GM18867 (cell line): ENCODE results near the gene ERVK3-1.
A peak's percentile ranks its signal among the peaks of the same experiment; 100 is the strongest.
"Not testable (repeated sequence)": the region's sequence is repeated elsewhere in the genome, so short reads cannot be mapped to it uniquely, and the experiment has no call there.

Experiments used
- ATAC-seq: cut with Tn5 transposase; IDR thresholded peaks from one replicate; pipeline ENCODE4 v1.9.1; 2021; ENCODE audit warnings: mild to moderate bottlenecking, moderate library complexity; ENCODE audit not compliant: unreplicated experiment

Gene ERVK3-1

GRCh38 chr19:58338825-58339558, 33.8 kb downstream of the ERVK3-1 start:
- no peak for ATAC-seq

GRCh38 chr19:58345558-58345957, 40.4 kb downstream of the ERVK3-1 start:
- no peak for ATAC-seq

GRCh38 chr19:58346961-58347929, 42.1 kb downstream of the ERVK3-1 start:
- peak; percentile 89 for ATAC-seq

- ATAC-seq: not testable (repeated sequence)
Measured at GRCh38 chr19:58348080-58348479, 42.9 kb downstream of the ERVK3-1 start.

- no peak for ATAC-seq
Measured at GRCh38 chr19:58349590-58349989, 44.4 kb downstream of the ERVK3-1 start.

GRCh38 chr19:58350001-58350861, 45.1 kb downstream of the ERVK3-1 start:
- no peak for ATAC-seq

GRCh38 chr19:58350871-58351557, 45.8 kb downstream of the ERVK3-1 start:
- no peak for ATAC-seq

GRCh38 chr19:58351558-58351878, 46.3 kb downstream of the ERVK3-1 start:
- no peak for ATAC-seq

- no peak for ATAC-seq
Measured at GRCh38 chr19:58351990-58352755, 47.0 kb downstream of the ERVK3-1 start.

GRCh38 chr19:58352760-58353671, 47.8 kb downstream of the ERVK3-1 start, which contains the start of gene A1BG:
TSS of gene A1BG (minus strand) at chr19:58353492. CDS start at chr19:58353437, 55 bp downstream.
- ATAC-seq: no peak

GRCh38 chr19:58353717-58354477, 48.7 kb downstream of the ERVK3-1 start:
- no peak for ATAC-seq

GRCh38 chr19:58354478-58355030, 49.4 kb downstream of the ERVK3-1 start:
- no peak for ATAC-seq

GRCh38 chr19:58355215-58355796, 50.1 kb downstream of the ERVK3-1 start:
- ATAC-seq: no peak

GRCh38 chr19:58355908-58356765, 51.0 kb downstream of the ERVK3-1 start:
- no peak for ATAC-seq

GRCh38 chr19:58356766-58357480, 51.7 kb downstream of the ERVK3-1 start:
- no peak for ATAC-seq
